ENCODE data around the gene SELENOI.

Gene SELENOI

GRCh38 chr2:26411419-26411818 is 65.5 kb downstream of the SELENOI start:
- DNase-seq (ENCODE audit: low read depth), result no peak

GRCh38 chr2:26412091-26412673 is 66.2 kb downstream of the SELENOI start:
- no peak for DNase-seq (ENCODE audit: low read depth)

GRCh38 chr2:26414311-26414710 is 68.4 kb downstream of the SELENOI start:
- no peak for DNase-seq (ENCODE audit: low read depth)

GRCh38 chr2:26421961-26422360 is 76.0 kb downstream of the SELENOI start:
- DNase-seq (ENCODE audit: low read depth), result no peak

GRCh38 chr2:26422947-26423629 is 77.1 kb downstream of the SELENOI start:
- DNase-seq (ENCODE audit: low read depth), result no peak

GRCh38 chr2:26423750-26424149 is 77.8 kb downstream of the SELENOI start:
- no peak for DNase-seq (ENCODE audit: low read depth)

GRCh38 chr2:26424221-26424620 is 78.3 kb downstream of the SELENOI start:
- DNase-seq (ENCODE audit: low read depth), result no peak

- DNase-seq (ENCODE audit: low read depth), result no peak
Observed at GRCh38 chr2:26428846-26429245, 82.9 kb downstream of the SELENOI start.

GRCh38 chr2:26429779-26430578 is 84.0 kb downstream of the SELENOI start:
- no peak for DNase-seq (ENCODE audit: low read depth)

- no peak for DNase-seq (ENCODE audit: low read depth)
Observed at GRCh38 chr2:26430826-26431225, 84.9 kb downstream of the SELENOI start.

- no peak for DNase-seq (ENCODE audit: low read depth)
Observed at GRCh38 chr2:26432363-26432762, 86.4 kb downstream of the SELENOI start.

- no peak for DNase-seq (ENCODE audit: low read depth)
Observed at GRCh38 chr2:26432859-26433258, 86.9 kb downstream of the SELENOI start.

GRCh38 chr2:26435106-26435505 is 89.2 kb downstream of the SELENOI start:
- no peak for DNase-seq (ENCODE audit: low read depth)

- no peak for DNase-seq (ENCODE audit: low read depth)
Observed at GRCh38 chr2:26438526-26438925, 92.6 kb downstream of the SELENOI start.

- no peak for DNase-seq (ENCODE audit: low read depth)
Observed at GRCh38 chr2:26438926-26439325, 93.0 kb downstream of the SELENOI start.

GRCh38 chr2:26442301-26442700 is 96.4 kb downstream of the SELENOI start:
- DNase-seq (ENCODE audit: low read depth), result no peak

GRCh38 chr2:26442707-26443106 is 96.8 kb downstream of the SELENOI start:
- DNase-seq (ENCODE audit: low read depth), result no peak

GRCh38 chr2:26444236-26444635 is 98.3 kb downstream of the SELENOI start:
- no peak for DNase-seq (ENCODE audit: low read depth)

Measured in activated T-cell treated with anti-CD3 and anti-CD28 coated beads for 24 hours (primary cell).